K562 treated with DMSO at 1 percent for 48 hours (cell line): ENCODE measurements around the gene RRAGC. TPM values are rescaled to one million over a fixed set of nuclear protein-coding genes. Genes with fewer than 3 reads are reported as not detected.

Source experiments
- total RNA-seq: library from RNA; unstranded; fragments of 300-600 nt; gene quantifications from 2 replicates; pipeline ENCODE4 v1.2.3, GENCODE V29; 2022; ENCODE audit warnings: low replicate concordance; ENCODE audit errors: extremely low read depth

Gene RRAGC
- not detected in 2 replicates for total RNA-seq

DNA sequence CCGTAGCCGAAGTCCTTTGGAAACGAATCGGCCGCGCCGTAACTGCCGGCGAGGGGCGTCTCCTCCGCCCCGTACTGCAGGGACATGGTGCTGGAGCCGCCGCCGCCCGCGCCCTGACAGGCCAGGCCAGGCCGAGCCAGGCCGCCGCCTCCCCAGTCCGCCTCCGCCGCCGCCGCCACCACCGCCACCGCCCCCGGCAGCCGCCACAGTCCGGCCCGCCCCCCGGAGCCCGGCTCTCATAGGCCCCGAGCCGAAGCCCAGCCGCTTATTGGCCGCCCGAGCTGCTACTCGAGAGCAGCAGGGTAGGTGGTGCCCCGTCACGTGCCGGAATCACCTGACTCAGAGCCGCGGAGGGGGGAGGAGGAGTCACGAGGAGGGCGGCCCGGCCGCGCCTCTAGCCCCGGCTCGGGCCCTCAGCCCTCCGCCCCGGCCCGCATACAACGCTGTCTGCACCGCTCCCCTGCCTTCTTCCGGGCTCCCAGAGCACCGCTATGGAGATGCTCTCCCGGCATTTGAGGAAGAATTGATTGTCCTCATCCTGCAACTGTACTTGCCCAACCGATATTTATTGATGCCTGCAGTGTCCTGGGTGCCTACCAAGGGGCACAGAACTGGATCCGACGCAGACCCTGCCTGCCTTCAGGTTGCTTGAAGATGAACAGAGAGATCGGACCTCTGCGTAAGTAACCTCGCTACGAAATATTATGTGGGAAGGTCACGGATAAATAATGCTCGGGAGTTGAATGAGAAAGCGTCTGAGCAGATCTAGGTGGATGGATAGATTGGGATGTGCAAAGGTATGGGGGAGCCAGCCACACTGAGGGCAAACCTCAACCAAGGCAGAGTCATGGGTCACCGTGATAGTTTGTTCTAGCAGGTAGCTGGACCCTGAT lies at the start of gene RRAGC:
RRAGC (minus strand) TSS at position 212 of the 893 bp plus-strand sequence; CDS start at position 86, 126 bp downstream.

DNA sequence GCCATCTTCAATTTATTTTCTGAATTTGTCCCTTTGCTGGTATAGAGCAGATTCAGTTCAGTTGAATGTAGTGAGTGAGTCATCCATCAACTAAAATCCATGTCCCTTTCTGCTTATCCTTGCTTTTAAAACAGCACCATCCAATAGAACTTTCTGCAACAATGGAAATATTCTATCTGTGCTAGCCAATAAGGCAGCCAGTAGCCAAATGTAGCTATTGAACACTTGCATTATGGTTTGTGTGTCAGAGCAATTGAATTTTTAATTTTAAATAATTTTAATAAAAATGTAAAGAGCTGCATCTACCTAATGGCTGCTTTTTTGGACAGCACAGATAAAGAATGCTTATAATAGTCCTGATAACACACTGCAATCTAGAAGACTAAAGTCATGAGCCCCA lies 21.9 kb upstream of the RRAGC start, which contains the start of gene GJA9:
GJA9 (minus strand) TSS at position 101 of the 400 bp plus-strand sequence. CDS start 5,489 bp downstream, outside the sequence.

GRCh38 chr1:38873027-38873969 lies 13.7 kb upstream of the RRAGC start, which contains the start of gene MYCBP:
Gene MYCBP (minus strand): TSS chr1:38873348. CDS start chr1:38873305, 43 bp downstream.

Other genes with a start within 250 kb of the RRAGC start
- gene MYCBP, start 13.6 kb upstream of the RRAGC start, total RNA-seq = not detected in 2 replicates
- gene GJA9, start 21.8 kb upstream of the RRAGC start, total RNA-seq = not detected in 2 replicates
- gene RHBDL2, start 82.1 kb upstream of the RRAGC start, total RNA-seq = not detected in 2 replicates
- gene AKIRIN1, start 131.5 kb upstream of the RRAGC start, total RNA-seq = not detected in 2 replicates
- gene NDUFS5, start 166.6 kb upstream of the RRAGC start, total RNA-seq = not detected in 2 replicates